Measurements from ENCODE around the gene TPRG1L. TPM values are rescaled to one million over a fixed set of nuclear protein-coding genes. Genes with fewer than 3 reads are reported as not detected.
A peak's percentile ranks its signal among the peaks of the same experiment; 100 is the strongest.

Gene TPRG1L
- total and polyA plus RNA-seq, 7 donors: 33.9 to 66.4 (median 40.2) TPM

DNA sequence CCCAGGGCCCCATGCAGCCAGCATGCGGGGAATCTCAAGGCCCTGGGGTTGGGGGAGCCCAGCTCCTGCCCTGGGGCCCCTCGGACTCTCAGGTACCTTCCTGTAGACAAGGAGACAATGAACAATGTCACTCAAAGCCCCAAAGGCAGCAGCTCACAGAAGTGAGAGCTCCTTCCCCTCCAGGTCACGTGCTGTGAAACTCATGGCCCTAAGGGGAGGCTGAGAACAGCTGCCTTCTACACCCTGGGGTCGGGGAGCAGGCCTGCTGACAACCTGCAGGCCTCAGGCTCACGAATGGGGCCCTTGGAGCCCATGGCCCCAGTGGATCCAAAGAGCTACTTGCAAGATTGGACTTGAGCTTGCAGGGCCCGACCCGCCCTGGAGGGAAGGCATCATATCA is 16.7 kb upstream of the TPRG1L start:
- H3K36me3 ChIP-seq (ENCODE audit: insufficient read depth in 1 of 2, low read depth in 1 of 2): no peaks in the 10 kb centered on the region
- H3K27ac ChIP-seq: no peak overlapping the region
- H3K4me1 ChIP-seq: peaks cover 7% of the 10 kb centered on the region
- no peak for DNase-seq
- ATAC-seq: no peak
- no peak overlapping the region for H3K4me3 ChIP-seq
- 92 to 93% (median 92%) methylated on average over 7 of the region's 7 CpGs for WGBS, 3 donors
- H3K27me3 ChIP-seq (ENCODE audit: insufficient read depth in 3 of 3, low read length in 2 of 3): peaks cover 0 to 52% (median 9%) of the 10 kb centered on the region in 3 donors
- H3K9me3 ChIP-seq: no peaks in the 10 kb centered on the region
- TF ChIP-seq, protein P1, sequence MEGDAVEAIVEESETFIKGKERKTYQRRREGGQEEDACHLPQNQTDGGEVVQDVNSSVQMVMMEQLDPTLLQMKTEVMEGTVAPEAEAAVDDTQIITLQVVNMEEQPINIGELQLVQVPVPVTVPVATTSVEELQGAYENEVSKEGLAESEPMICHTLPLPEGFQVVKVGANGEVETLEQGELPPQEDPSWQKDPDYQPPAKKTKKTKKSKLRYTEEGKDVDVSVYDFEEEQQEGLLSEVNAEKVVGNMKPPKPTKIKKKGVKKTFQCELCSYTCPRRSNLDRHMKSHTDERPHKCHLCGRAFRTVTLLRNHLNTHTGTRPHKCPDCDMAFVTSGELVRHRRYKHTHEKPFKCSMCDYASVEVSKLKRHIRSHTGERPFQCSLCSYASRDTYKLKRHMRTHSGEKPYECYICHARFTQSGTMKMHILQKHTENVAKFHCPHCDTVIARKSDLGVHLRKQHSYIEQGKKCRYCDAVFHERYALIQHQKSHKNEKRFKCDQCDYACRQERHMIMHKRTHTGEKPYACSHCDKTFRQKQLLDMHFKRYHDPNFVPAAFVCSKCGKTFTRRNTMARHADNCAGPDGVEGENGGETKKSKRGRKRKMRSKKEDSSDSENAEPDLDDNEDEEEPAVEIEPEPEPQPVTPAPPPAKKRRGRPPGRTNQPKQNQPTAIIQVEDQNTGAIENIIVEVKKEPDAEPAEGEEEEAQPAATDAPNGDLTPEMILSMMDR (IDR thresholded peaks at IDR 0.05): no peak
- intact Hi-C loops (cut with DNase I): no loop called here

DNA sequence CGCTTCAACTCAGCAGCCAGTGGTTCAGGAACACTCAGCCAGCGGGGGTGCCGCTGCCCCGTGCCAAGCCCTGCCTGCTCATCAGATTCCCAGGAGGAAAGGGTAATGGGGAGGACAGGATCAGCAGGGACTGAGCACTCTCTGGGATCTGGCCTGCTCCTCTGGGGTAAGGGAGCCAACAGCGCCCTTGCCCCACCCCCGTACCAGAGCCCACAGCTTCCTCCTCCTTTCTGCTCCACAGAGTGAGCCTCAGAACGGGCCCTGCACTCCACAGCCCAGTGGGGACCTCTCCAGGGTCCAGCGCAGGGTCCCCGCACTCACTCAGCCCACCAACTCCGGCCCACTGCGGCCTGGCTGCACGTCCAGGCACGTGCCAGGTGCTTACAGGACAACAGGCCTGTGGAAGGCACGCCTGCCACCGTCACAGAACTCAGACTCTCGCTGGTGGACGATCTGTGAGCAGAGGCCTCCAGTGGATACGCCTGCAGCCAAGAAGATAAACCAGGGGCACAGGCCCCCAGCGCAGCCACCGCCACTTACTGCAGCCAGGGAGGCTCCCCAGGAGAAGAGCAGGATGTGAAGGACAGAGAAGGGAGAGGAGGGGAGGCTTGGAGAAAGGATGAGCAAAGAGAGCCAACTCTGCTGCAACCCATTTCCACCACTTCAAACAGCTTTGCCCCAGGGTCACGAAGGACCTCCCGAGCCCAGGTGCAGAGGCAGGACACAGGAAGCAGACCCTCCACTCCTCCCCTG is 15.6 kb upstream of the TPRG1L start:
- Histone ChIP-seq H3K9me3 (no peaks in the 10 kb centered on the region), H3K4me1 (peaks cover 7% of the 10 kb centered on the region), H3K4me3 (no peak overlapping the region), H3K27ac (no peak overlapping the region), H3K27me3 (ENCODE audit: insufficient read depth in 3 of 3, low read length in 2 of 3) (peaks cover 0 to 52% (median 9%) of the 10 kb centered on the region in 3 donors), H3K36me3 (ENCODE audit: insufficient read depth in 1 of 2, low read depth in 1 of 2) (no peaks in the 10 kb centered on the region)
- intact Hi-C loops (cut with DNase I): no loop called here
- WGBS, 3 donors: 74 to 83% (median 81%) methylated on average over 21 to 22 of the region's 22 CpGs
- TF ChIP-seq, protein P1 (IDR thresholded peaks at IDR 0.05): no peak
- DNase-seq: no peak
- no peak for ATAC-seq

DNA sequence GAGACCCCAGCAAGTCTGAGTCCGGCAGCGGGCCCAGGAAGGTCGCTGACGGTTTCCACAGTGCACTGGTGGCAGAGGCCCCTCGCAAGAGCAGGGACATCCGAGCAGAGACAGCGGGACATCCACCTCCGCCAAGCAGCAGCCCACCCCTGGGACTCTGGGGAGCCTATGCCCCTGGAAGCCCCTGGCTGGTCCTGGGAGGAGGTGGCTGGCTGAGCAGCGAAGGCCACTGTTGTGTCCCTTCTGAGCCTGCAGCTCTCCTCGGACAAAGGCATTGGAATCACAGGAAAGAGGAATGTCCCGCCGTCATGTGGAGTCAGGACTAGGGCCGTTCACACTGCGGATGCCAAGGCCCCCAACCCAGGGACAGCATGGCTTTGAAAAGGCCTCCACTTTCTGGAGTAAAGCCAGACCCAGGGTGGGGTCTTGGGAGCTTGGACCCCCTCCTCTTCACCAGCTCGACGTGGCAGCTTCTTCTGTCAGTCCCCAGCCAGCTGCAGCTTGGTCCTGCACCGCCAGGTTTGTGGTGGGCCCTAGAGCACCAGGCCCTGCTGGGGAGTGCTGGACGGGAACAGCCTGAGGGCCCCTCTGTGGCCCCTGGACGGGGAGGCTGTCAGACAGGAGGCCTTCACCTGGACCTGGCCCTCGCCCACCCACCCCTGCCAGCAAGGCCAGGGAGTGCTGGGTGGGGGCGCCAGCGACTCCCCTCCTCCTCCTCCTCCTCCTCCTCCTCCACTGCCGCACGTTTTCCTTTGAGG is 14.9 kb upstream of the TPRG1L start:
- Histone ChIP-seq H3K36me3 (ENCODE audit: insufficient read depth in 1 of 2, low read depth in 1 of 2) (no peaks in the 10 kb centered on the region), H3K9me3 (no peaks in the 10 kb centered on the region), H3K4me1 (peaks cover 7% of the 10 kb centered on the region), H3K27me3 (ENCODE audit: insufficient read depth in 3 of 3, low read length in 2 of 3) (peaks cover 0 to 52% (median 9%) of the 10 kb centered on the region in 3 donors), H3K27ac (no peak overlapping the region), H3K4me3 (no peak overlapping the region)
- intact Hi-C loops (cut with DNase I): no loop called here
- ATAC-seq: no peak
- 62 to 87% (median 73%) methylated on average over 18 to 24 of the region's 24 CpGs for WGBS, 3 donors
- TF ChIP-seq, protein P1 (IDR thresholded peaks at IDR 0.05): no peak
- no peak for DNase-seq

DNA sequence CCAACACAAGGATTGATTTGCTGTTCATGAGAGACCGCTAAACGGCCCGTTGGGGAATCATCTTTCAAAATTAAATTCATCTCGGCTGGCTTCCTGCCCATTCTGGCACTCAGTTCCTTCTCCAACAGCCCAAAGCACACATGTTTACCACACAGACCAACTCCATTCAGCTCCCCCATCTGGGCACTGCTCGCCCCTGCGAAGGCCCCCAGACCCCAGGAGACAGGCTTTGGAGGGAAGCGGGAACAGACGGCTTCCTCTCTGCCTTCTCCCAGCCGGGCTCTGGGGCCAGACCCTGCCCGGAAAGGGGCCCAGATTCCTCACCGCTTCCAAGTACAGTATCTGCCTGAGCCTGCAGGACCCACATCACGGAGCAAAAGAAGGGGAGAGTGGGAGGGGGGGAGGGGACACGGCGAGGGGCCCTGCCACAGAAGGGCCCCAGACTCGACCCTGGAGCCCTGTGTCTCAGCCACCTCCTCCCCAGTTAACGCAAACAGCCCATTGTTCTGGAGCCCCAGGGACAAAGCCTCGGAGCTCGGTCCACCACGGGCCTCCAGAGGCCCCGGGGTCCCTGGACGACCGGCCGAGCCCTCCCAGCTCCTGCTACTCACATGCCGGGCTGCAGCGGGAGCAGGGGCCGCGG is 14.2 kb upstream of the TPRG1L start:
- intact Hi-C loops (cut with DNase I): no loop called here
- H3K4me1 ChIP-seq: peaks cover 7% of the 10 kb centered on the region
- WGBS, 3 donors: 3 to 8% (median 7%) methylated on average over 19 to 27 of the region's 27 CpGs
- H3K36me3 ChIP-seq (ENCODE audit: insufficient read depth in 1 of 2, low read depth in 1 of 2): no peaks in the 10 kb centered on the region
- peak overlapping the region; percentile 63 for H3K4me3 ChIP-seq
- ATAC-seq: peak in 1 of 4 donors; percentile 6
- no peak for DNase-seq
- H3K27ac ChIP-seq: no peak overlapping the region
- TF ChIP-seq, protein P1 (IDR thresholded peaks at IDR 0.05): no peak
- H3K27me3 ChIP-seq (ENCODE audit: insufficient read depth in 3 of 3, low read length in 2 of 3): peaks cover 0 to 52% (median 9%) of the 10 kb centered on the region in 3 donors
- H3K9me3 ChIP-seq: no peaks in the 10 kb centered on the region

All from psoas muscle (tissue), 8 donors.